ENCODE measurements around the gene VPS51.

Gene VPS51

DNA sequence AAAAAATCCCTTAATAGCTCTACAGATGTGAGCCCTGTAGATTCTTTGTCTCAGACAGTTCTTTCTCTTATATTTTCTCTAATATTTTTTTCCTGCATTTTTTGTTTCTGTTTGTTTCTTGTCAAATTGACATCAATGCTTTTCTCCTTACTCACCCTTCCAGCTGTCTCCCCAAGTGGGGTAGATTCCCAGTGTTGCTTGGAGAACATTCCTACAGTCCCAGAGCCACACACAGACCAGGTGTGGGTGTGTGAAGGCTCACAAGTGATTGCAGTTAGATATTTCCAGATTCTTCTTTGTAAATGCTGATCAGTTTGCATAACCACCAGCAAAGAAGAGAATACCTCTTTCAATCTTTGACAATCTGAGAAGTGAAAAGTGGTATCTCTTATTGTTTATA lies 7.5 kb downstream of the VPS51 start:
- TF ChIP-seq, protein P1, sequence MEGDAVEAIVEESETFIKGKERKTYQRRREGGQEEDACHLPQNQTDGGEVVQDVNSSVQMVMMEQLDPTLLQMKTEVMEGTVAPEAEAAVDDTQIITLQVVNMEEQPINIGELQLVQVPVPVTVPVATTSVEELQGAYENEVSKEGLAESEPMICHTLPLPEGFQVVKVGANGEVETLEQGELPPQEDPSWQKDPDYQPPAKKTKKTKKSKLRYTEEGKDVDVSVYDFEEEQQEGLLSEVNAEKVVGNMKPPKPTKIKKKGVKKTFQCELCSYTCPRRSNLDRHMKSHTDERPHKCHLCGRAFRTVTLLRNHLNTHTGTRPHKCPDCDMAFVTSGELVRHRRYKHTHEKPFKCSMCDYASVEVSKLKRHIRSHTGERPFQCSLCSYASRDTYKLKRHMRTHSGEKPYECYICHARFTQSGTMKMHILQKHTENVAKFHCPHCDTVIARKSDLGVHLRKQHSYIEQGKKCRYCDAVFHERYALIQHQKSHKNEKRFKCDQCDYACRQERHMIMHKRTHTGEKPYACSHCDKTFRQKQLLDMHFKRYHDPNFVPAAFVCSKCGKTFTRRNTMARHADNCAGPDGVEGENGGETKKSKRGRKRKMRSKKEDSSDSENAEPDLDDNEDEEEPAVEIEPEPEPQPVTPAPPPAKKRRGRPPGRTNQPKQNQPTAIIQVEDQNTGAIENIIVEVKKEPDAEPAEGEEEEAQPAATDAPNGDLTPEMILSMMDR (IDR thresholded peaks at IDR 0.05; ENCODE audit: borderline replicate concordance, insufficient read depth, low read depth, low read length), result no peak
- H3K4me3 ChIP-seq (ENCODE audit: low read depth, low read length), result no peak overlapping the region

- H3K4me3 ChIP-seq (ENCODE audit: low read depth, low read length), result no peak overlapping the region
- TF ChIP-seq, protein P1 (IDR thresholded peaks at IDR 0.05; ENCODE audit: borderline replicate concordance, insufficient read depth, low read depth, low read length), result no peak
Measured at GRCh38 chr11:65104628-65105027, 8.6 kb downstream of the VPS51 start.

DNA sequence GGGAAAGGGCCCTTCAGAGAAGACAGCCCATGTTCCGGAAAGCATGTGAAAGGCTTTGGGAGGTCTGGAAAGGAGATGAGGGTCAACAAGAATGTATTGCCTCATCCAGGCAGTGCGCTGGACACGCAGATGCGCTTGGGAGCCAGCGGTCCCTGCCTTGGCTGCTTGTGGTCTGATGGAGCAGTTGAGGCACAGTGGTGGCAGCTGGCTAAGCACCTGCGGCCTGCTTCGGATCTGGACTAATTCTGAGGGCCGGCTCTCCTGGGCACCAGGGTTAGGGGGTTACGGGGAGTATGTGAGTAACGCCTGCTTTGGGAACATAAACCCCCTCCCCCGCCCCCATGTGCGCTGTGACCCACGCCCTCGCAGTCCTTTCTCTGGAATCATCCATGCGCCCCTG lies 11.1 kb downstream of the VPS51 start:
- no peak overlapping the region for H3K4me3 ChIP-seq (ENCODE audit: low read depth, low read length)
- TF ChIP-seq, protein P1 (IDR thresholded peaks at IDR 0.05; ENCODE audit: borderline replicate concordance, insufficient read depth, low read depth, low read length), result no peak

DNA sequence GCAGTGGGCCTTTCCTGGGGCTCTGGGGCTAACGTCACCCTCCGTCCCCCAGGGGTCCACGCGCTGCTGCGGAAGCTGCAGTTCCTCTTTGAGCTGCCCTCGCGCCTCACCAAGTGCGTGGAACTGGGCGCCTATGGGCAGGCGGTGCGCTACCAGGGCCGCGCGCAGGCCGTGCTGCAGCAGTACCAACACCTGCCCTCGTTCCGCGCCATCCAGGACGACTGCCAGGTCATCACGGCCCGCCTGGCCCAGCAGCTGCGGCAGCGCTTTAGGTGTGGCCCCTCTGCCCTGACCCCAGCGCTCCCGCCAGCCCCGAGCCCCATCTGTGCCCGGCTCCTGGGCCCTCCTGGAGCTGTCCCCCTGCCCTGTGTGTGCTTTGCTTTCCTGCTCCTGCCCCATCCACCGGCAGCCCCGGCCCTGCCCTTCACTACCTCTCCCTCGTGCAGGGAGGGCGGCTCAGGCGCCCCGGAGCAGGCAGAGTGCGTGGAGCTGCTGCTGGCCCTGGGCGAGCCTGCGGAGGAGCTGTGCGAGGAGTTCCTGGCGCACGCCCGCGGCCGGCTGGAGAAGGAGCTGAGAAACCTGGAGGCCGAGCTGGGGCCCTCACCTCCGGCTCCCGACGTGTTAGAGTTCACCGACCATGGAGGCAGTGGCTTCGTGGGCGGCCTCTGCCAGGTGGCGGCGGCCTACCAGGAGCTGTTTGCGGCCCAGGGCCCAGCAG lies 11.9 kb downstream of the VPS51 start:
- TF ChIP-seq, protein P1 (IDR thresholded peaks at IDR 0.05; ENCODE audit: borderline replicate concordance, insufficient read depth, low read depth, low read length), result no peak
- no peak overlapping the region for H3K4me3 ChIP-seq (ENCODE audit: low read depth, low read length)

GRCh38 chr11:65108469-65109123 lies 12.6 kb downstream of the VPS51 start:
- TF ChIP-seq, protein P1 (IDR thresholded peaks at IDR 0.05; ENCODE audit: borderline replicate concordance, insufficient read depth, low read depth, low read length), result no peak

GRCh38 chr11:65109231-65110198 lies 13.5 kb downstream of the VPS51 start:
- H3K4me3 ChIP-seq (ENCODE audit: low read depth, low read length), result no peak overlapping the region
- TF ChIP-seq, protein P1 (IDR thresholded peaks at IDR 0.05; ENCODE audit: borderline replicate concordance, insufficient read depth, low read depth, low read length), result no peak

More at GRCh38 chr11:65108469-65109123, 12.6 kb downstream of the VPS51 start:
- H3K4me3 ChIP-seq (ENCODE audit: low read depth, low read length), result no peak overlapping the region

Data from GM12875 (cell line).